Measurements from ENCODE around the gene DNAJC5. TPM values are rescaled to one million over a fixed set of nuclear protein-coding genes. Genes with fewer than 3 reads are reported as not detected.

Gene DNAJC5
- total and polyA plus RNA-seq, 9 of the 15 experiments (the other 6 are each of a cell fraction or from before 2014, with no cell fraction given) = 0.95 to 42.8 (median 23.4) TPM

DNA sequence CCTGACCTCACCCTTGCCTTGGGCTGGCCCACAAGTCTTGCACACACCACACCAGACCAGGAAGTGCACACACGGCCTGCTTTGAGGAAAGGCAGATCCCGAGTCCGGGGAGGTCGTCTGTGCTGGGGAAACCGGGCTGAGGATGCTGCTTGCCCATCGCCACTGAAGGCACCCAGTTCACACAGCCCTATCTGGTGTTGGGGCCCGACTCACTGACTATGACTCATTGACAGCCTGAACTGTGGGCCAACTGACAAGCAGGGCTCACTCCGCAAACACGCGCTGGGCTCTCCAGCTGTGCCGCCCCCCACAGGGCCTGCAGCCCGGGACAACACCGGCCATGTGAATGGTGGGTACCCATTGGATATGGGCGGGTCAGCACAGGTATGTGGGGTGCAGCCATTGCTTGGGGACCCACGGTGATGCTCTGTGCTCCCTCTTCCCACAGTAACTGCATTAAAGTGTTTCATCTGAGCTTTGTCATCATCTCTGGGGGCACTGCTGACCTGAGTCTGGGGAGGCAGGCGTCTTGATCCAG is 82.9 kb downstream of the DNAJC5 start (continued):
- TF ChIP-seq DIDO1 (tag; IDR thresholded peaks at IDR 0.05; ENCODE audit: low read depth) (no peak), DACH1 (IDR thresholded peaks at IDR 0.05; ENCODE audit: partially characterized antibody) (peak; percentile 37), TAL1 (IDR thresholded peaks at IDR 0.05) (no peak), ZNF77 (CRISPR knock-in tag; IDR thresholded peaks at IDR 0.05) (no peak), NFIX (CRISPR knock-in tag; IDR thresholded peaks at IDR 0.05; ENCODE audit: low read depth) (no peak), TAF7 (tag; IDR thresholded peaks at IDR 0.05) (no peak), ILK (tag; IDR thresholded peaks at IDR 0.05; ENCODE audit: borderline replicate concordance, low read depth) (no peak), MXI1 (IDR thresholded peaks at IDR 0.05; ENCODE audit: low read depth, low read length) (0 out of 2 replicates have a peak, but pooled peaks have one; percentile 47), MBD2 (IDR thresholded peaks at IDR 0.05; ENCODE audit: borderline replicate concordance, low read depth) (no peak), FOSL1 (tag; conservative IDR thresholded peaks at IDR 0.05) (peak; percentile 90), MED1 (CRISPR knock-in tag; IDR thresholded peaks at IDR 0.05; ENCODE audit: borderline replicate concordance) (no peak), CHD2 (IDR thresholded peaks at IDR 0.05; ENCODE audit: low read depth, low read length) (no peak), RNF2 (IDR thresholded peaks at IDR 0.05) (0 out of 2 replicates have a peak, but pooled peaks have one; percentile 37), XRCC5 (IDR thresholded peaks at IDR 0.05; ENCODE audit: low read depth, low read length) (0 out of 2 replicates have a peak, but pooled peaks have one; percentile 49), FUS (optimal IDR thresholded peaks at IDR 0.05; ENCODE audit: low read depth, low read length) (no peak), PCBP2 (IDR thresholded peaks at IDR 0.05; ENCODE audit: low read depth, low read length, poor library complexity, severe bottlenecking) (no peak), CEBPG (CRISPR knock-in tag; IDR thresholded peaks at IDR 0.05) (no peak), CEBPG (tag; conservative IDR thresholded peaks at IDR 0.05 in 1 of 2, IDR thresholded peaks at IDR 0.05 in 1 of 2) (no peak), HDAC2 (IDR thresholded peaks at IDR 0.05) (0 out of 2 replicates have a peak, but pooled peaks have one; percentile 42), SMARCE1 (IDR thresholded peaks at IDR 0.05) (peak; percentile 53; the same call in 1 of the 2 replicates), NCOA2 (IDR thresholded peaks at IDR 0.05; ENCODE audit: partially characterized antibody in 2 of 2) (no peak)
- TF ChIP-seq, protein P1, sequence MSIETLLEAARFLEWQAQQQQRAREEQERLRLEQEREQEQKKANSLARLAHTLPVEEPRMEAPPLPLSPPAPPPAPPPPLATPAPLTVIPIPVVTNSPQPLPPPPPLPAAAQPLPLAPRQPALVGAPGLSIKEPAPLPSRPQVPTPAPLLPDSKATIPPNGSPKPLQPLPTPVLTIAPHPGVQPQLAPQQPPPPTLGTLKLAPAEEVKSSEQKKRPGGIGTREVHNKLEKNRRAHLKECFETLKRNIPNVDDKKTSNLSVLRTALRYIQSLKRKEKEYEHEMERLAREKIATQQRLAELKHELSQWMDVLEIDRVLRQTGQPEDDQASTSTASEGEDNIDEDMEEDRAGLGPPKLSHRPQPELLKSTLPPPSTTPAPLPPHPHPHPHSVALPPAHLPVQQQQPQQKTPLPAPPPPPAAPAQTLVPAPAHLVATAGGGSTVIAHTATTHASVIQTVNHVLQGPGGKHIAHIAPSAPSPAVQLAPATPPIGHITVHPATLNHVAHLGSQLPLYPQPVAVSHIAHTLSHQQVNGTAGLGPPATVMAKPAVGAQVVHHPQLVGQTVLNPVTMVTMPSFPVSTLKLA (conservative IDR thresholded peaks at IDR 0.05) = peak; percentile 72 to 81
- TF ChIP-seq, protein P2, sequence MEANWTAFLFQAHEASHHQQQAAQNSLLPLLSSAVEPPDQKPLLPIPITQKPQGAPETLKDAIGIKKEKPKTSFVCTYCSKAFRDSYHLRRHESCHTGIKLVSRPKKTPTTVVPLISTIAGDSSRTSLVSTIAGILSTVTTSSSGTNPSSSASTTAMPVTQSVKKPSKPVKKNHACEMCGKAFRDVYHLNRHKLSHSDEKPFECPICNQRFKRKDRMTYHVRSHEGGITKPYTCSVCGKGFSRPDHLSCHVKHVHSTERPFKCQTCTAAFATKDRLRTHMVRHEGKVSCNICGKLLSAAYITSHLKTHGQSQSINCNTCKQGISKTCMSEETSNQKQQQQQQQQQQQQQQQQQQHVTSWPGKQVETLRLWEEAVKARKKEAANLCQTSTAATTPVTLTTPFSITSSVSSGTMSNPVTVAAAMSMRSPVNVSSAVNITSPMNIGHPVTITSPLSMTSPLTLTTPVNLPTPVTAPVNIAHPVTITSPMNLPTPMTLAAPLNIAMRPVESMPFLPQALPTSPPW (CRISPR knock-in tag; IDR thresholded peaks at IDR 0.05) = peak; percentile 34; the same call in 1 of the 2 replicates
- TF ChIP-seq, protein P3, sequence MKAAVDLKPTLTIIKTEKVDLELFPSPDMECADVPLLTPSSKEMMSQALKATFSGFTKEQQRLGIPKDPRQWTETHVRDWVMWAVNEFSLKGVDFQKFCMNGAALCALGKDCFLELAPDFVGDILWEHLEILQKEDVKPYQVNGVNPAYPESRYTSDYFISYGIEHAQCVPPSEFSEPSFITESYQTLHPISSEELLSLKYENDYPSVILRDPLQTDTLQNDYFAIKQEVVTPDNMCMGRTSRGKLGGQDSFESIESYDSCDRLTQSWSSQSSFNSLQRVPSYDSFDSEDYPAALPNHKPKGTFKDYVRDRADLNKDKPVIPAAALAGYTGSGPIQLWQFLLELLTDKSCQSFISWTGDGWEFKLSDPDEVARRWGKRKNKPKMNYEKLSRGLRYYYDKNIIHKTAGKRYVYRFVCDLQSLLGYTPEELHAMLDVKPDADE (conservative IDR thresholded peaks at IDR 0.05; ENCODE audit: control insufficient read depth, low read depth, low read length) = peak; percentile 67; the same call in 1 of the 2 replicates
- TF ChIP-seq, protein P4, sequence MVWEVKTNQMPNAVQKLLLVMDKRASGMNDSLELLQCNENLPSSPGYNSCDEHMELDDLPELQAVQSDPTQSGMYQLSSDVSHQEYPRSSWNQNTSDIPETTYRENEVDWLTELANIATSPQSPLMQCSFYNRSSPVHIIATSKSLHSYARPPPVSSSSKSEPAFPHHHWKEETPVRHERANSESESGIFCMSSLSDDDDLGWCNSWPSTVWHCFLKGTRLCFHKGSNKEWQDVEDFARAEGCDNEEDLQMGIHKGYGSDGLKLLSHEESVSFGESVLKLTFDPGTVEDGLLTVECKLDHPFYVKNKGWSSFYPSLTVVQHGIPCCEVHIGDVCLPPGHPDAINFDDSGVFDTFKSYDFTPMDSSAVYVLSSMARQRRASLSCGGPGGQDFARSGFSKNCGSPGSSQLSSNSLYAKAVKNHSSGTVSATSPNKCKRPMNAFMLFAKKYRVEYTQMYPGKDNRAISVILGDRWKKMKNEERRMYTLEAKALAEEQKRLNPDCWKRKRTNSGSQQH (CRISPR knock-in tag; IDR thresholded peaks at IDR 0.05) = no peak
